HG03457 (cell line): ENCODE results near the gene ANKRD17.
"Not testable (repeated sequence)": the region's sequence is repeated elsewhere in the genome, so short reads cannot be mapped to it uniquely, and the experiment has no call there.

ENCODE experiments used
- ATAC-seq: cut with Tn5 transposase; IDR thresholded peaks from one replicate; pipeline ENCODE4 v1.9.1; 2021; ENCODE audit warnings: moderate number of reproducible peaks; ENCODE audit not compliant: unreplicated experiment

The ANKRD17 gene

DNA sequence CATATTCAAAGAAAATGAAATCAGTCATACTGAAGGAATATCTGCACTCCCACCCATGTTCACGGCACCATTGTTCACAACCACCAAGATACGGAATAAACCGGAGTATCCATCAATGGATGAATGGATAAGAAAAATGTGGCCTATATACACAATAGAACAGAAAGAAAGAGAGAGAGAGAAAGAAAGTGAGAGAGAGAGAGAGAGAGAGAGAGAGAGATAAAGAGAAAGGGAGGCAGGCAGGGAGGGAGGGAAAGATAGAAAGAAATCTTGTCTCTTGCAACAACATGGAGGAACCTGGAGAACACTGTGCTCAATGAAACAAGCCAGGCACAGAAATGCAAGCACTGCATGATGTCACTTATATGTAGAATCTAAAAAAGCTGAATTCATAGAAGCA lies 52.4 kb downstream of the ANKRD17 start:
- no peak for ATAC-seq

DNA sequence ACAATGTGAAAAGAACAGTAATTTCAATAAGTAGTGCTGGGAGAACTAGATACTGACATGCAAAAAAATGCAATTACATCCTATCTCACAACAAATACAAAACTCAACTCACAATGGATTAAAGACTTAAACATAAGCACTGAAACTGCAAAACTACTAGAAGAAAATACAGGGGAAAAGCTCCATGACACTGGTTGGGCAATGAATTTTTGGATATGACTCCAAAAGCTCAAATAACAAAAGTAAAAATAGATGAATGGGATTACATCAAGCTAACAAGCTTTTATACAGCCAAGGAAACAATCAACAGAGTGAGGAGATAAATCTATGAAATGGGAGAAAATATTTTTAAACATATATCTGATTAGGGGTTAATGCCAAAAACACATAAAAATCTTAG lies 53.1 kb downstream of the ANKRD17 start:
- no peak for ATAC-seq

DNA sequence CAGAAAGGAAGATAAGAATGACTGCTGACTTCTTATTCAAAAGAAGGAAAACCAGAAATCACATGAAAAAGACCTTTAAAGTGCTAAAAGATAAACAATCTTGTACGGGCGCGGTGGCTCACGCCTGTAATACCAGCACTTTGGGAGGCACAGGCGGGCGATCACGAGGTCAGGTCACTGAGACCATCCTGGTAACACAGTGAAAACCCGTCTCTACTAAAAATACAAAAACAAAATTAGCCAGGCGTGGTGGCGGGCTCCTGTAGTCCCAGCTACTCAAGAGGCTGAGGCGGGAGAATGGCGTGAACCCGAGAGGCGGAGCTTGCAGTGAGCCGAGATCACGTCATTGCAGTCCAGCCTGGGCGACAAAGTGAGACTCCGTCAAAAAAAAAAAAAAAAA lies 54.6 kb downstream of the ANKRD17 start:
- ATAC-seq, result not testable (repeated sequence)

DNA sequence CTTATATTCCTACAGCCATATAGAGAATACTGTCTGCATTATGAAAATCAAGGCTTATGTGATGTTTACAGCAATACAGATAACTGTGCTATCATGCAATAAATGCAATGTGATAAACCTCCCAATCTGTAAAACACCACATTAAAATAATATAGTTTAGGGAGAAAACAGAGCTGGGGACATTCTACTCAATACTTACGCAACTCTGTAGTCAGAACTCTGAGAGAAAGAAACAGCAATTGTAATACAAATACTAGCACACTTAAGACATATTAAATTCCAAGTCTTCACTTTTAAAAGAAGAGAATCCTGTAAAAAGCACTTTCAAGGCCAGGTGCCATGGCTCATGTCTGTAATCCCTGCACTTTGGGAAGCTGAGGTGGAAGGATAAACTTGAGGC lies 61.4 kb downstream of the ANKRD17 start:
- no peak for ATAC-seq

DNA sequence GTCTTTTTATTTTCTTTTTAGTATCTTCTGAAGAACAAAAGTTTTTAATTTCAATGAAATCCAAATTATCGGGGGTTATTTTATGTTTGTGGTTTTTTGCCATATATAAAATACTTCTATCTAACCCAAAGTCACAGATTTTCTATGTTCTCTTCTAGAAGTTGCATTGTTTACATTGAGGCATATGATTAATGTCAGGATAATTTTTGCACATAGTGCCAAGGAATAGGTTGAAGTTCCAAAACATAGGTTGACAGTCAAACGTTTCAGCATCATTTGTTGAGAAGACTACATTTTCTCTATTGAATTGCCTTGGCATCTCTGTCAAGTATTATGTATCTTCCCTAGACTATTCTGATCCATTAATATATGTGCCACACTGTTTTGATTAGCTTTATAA lies 64.5 kb downstream of the ANKRD17 start:
- ATAC-seq, result no peak

DNA sequence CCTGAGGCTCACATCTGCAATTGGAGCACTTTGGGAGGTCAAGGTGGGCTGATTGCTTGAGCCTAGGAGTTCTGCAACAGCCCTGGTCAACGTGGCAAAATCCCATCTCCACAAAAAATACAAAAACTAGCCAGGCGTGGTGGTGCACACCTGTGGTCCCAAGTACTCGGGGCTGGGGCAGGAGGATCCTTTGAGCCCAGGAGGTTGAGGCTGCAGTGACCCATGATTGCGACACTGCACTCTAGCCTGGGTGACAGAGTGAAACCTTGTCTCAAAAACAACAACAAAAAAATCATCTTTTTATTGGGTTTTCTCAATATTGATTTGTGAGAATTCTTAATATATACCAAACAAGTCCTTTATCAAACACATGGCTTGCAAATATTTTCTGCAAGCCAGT lies 64.9 kb downstream of the ANKRD17 start:
- ATAC-seq, result no peak

DNA sequence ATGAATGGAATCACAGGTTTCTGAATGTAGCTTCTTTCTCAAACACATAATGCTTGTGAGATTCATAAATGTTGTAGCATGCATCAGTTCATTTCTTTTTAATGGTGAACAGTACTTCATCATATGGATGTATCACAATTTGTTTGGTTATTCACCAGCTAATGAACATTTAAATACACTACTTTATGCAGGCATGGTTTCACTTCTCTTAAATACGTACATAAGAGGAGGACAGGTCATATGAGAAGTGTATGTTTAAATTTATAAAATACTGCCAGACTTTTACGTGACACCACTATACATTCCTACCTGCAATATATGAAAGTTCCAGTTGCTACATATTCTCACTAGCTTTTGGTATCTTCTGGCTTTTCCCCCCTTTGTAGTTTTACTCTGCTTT lies 65.4 kb downstream of the ANKRD17 start:
- ATAC-seq, result no peak

DNA sequence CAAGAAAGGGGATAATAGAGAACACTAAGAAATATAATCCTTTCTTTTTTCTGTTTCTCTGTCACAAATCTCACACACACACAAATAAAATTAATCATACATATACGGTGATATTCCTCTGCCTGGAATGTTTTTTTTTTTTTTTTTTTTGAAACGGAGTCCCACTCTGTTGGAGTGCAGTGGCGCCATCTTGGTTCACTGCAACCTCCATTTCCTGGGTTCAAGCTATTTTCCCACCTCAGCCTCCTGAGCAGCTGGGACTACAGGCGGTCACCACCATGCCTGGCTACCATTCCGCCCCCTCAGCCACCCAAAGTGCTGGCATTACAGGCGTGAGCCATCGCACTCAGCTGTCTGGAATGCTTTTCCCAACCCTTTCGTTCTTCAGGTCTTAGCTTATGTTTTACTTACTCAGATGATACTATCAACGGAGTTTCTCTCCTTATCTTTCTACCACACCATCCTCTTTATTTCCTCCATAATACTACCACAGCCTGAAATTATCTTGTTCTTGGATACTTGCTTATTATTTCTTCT lies 69.3 kb downstream of the ANKRD17 start:
- no peak for ATAC-seq

DNA sequence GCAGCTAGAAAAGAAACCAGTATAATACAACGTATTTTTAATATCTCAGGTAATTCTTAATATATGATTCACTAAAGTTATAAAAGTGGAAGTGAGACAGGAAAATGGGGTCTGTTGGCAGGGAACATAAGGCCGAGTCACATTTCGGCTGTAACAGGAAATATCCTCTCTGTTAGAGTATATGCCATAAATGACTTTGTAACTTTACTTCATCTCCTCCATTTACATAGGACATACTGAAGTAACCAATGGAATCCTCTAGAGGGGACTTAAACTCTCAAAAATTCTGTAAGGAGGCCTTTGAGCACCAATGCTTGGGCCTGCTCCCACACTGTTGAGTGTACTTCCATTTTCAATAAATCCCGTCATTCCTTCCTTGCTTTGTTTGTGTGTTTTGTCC lies 71.3 kb downstream of the ANKRD17 start:
- ATAC-seq, result peak; percentile 55

DNA sequence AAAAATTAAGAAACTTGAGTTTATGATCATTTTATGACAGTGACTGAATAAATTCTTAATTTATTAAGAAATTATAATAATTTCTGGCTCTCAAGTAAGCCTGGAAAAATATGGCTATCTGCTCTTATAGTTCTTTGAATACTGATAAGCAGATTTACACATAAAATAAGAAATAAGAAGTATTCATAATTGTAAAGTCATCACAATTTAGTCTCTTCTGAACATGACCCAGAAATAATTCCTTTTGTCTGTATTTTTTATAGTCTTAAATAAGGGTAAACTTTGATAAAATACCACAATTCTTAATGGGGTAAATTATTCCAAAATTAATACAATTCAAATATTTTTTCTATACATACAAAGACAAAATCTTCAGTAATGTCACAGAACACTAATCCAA lies 72.7 kb downstream of the ANKRD17 start:
- no peak for ATAC-seq

DNA sequence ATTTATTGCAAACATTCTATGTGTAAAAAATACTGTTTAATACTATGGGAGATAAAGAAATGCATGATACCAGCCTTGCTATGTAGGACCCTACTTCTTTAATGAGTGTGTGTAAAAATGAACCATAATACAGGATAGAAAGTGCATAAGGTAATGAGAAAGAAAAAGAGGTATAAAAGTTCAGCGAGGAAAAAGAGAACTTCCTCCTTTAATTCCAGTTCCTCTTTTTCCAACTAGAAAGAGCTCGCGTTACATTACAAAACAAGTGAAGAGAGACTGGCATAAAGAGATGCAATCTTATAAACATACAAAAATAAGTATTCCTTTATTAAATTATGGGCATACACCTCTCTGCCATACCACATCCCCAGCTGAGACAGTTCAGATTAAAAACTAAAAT lies 77.4 kb downstream of the ANKRD17 start:
- no peak for ATAC-seq

DNA sequence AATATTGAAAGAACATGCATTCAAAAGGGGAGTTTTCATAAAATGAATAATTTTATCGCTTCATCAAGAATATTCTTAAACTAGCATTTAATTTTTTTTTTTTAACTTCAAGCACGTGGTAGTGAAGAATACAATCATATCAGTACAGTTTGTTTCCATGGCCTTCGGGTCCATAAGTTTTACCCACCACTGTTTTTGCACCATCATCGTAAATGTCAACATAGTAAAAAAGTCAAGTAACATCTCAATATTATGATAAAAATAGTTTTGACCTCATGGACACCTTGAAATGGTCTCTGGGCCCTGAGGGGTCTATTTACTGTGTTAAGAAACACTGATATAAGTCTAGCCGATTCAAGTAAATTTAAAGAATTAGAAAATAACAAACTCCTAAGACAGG lies 80.2 kb downstream of the ANKRD17 start:
- ATAC-seq, result no peak

DNA sequence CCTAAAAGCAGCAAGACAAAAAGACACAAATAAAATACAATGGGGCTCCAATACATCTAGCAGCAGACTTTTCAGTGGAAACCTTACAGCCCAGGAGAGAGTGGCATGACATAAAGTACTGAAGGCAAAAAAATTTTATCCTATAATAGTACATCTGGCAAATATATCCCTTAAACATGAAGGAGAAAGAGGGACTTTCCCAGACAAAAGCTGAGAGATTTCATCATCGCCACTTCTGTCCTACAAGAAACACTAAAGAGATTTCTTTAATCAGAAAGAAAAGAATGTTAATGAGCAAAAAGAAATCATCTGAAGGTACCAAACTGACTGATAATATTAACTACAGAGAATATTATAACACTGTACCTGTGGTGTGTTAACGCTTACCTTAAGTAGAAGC lies 86.4 kb downstream of the ANKRD17 start:
- ATAC-seq, result no peak

DNA sequence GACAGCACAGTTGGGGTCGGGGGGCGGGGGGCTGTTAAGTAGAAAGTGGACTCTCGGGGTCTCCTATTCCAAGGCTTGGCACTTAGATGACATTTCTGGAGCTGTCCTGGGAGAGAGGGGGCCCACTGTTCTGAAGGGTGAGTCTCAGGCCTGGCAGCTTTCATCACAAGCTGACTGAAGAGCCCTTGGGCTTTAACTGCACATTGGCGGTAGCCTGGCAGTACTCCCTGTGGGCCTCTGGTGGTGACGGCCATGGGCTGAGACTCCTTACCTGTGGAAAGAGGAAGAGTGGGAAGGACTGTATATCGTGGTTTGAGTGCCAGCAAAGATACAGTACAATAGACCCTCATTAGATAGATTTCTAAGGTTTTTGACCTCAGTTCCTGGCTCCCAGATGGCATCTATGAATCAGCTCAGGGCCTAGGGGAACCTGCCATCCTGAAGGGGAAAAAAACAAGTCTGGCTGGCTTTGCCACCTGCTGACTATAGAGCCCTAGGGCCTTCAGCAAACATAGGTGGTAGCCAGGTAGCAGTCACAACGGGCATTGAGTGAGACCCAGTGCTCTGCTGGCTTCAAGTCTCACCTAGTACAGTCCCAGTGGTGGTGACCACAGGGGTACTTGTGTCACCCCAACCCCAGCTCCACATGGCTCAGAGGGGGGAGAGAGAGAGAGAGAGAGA lies 87.9 kb downstream of the ANKRD17 start:
- ATAC-seq, result no peak

DNA sequence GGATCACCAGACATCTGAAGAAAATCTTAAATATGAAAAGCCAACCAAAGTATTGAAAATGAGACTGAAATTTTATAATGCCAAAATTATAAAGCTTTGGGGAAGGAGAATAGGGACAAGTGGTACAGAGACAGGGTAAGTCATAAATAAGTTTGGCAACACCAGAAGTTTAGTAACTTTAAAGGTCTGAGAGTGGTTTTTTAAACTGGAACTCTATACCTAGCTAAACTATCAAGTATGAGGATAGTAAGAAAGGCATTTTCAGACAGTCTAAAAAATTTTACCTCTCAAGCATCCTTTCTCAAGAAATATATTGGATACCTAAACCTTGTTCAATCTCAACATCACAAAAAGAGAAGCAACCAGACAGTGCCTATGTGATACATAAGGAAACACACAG lies 92.4 kb downstream of the ANKRD17 start:
- no peak for ATAC-seq

DNA sequence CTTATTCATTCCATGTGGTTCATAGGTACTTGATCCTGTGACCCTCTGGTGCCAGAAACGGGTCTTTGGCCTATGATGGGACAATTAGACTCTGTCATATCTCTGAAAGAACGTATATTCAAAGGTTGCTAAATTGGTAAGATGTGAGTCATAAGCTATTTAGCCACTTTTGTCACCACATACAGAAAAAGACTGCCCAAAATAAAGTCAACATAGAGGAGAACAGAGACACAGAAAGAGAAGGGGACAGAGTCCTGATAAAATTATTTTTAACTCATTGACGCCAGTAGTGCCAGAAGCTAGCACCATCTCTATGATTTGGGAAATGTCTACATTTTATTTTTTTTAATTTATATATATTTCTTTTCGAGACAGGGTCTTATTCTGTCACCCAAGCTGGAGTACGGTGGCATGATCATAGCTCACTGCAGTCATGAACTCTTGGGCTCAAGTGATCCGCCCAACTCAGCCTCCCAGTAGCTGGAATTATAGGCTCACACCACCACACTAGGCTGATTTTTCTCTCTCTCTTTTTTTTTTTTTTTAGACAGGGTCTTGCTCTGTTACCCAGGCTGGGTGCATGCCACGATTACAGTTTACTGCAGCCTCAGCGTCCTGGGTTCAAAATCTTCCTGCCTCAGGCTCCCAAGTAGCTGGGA lies 96.9 kb downstream of the ANKRD17 start:
- ATAC-seq, result no peak

DNA sequence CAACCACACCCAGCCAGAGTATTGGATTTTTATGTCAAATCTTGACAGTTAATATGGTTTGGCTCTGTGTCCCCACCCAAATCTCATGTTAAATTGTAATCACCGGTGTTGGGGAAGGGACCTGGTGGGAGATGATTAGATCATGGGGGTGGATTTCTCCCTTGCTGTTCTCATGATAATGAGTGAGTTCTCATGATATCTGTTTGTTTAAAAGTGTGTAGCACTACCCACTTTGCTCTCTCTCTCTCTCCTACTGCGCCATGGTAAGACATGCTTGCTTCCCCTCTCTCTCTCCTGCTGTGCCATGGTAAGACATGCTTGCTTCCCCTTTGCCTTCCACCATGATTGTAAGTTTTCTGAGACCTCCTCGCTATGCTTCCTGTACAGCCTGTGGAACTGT lies 102.2 kb downstream of the ANKRD17 start:
- ATAC-seq, result no peak

DNA sequence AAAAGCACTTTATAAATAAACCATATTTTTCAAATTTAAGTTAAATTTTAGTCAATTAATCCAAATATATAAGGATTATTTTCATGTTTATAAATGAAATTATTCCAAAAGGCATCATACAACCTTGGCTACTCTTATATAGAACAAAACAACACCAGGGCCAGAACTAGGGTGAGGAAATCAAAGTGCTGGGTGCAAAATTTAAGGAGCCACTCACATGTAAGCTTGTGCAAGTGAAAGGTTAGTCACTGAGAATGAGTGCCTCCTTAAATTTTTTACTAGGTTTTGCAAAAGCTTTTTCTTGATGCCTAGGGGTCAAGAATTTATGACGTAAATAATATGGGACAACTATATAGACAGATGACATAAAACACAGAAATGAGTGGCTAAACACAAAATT lies 105.7 kb downstream of the ANKRD17 start:
- no peak for ATAC-seq

DNA sequence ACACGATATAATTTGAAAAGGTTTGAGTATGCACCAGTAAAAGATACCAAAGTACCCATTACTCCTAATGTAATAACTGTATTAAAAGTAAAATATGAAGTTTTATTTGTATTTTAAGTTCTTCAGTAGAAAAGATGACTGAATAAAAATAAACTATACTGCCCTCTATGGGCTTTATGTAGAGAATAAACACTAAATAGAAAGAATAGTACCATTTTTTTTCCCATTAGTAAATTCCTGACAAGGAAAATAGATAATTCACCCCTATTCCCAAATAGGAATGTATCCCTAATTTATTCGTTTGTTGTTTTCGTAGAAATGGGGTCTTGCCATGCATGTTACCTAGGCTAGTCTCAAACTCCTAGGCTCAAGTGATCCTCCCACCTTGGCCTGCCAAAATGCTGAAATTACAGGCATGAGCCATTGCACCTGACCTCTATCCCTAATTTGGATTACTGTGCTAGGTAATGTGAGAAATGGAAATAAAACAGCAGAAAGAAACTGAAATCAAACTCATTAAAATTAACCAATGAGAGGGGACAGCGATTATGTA lies 115.5 kb downstream of the ANKRD17 start:
- no peak for ATAC-seq

DNA sequence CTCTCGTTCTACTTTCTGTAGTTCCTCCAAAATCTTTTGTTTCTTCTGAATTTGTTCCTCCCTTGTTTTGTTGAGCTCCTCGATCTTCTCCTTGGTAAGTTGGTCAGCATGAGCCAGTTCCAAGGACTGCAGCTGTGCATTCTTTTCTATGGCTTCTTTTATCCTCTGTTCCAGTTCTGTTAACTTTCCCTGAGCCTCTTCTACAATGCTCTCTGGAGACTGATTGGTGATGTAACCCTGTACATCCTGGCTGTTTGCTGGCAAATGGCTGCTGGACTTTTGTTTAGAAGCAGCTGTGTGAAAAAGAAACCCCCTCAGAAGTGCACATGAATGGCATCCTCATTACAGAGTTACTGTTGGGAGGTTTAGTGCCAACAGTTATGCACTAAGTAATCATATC lies 118.6 kb downstream of the ANKRD17 start:
- ATAC-seq, result no peak

DNA sequence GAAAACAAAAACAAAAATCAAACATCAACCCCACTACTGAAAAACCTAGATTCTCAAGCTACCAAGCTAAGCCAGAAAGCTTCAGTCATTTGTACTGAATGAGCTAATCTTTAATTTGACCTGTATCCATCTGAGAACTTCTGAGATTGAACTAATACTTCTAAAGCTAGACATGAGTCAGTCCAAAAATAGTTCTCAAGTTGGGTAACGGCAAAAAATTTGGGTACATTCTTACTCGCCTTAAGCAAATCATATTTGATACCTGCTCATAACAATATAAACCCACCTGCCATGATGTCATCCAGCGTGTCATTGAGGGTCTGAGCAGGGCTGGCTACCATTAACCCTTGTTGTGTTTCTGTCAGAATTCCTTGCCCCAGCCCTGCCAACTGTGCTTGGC lies 119.4 kb downstream of the ANKRD17 start:
- no peak for ATAC-seq

DNA sequence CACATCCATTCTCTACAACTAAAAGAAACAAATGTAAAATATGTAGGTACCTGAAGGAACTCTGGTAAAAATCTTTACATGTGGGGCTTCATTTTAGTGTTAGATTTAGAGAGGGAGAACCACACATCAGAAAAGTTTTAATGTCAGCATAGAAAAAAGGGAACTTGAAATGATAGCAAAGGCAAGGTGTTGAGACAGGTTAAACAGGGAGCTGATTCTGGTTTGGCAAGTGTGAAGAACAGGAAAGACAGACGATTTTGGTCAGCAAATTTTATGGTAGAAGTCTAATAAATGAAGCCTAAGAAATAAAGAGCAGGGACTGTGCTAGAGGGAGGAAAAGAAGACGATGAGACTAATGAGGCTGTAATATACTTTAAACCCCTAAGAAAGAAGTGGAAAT lies 121.5 kb downstream of the ANKRD17 start:
- no peak for ATAC-seq
